ENCODE data around the gene FSTL4.

The FSTL4 gene

GRCh38 chr5:133241179-133242092 is 370.9 kb downstream of the FSTL4 start:
- DNase-seq (ENCODE audit: low read depth): no peak

- DNase-seq (ENCODE audit: low read depth): no peak
These were observed 371.8 kb downstream of the FSTL4 start for GRCh38 chr5:133240425-133241091.

- DNase-seq (ENCODE audit: low read depth): no peak
These were observed 373.7 kb downstream of the FSTL4 start for GRCh38 chr5:133238426-133239205.

GRCh38 chr5:133236976-133237375 is 375.4 kb downstream of the FSTL4 start:
- DNase-seq (ENCODE audit: low read depth): no peak

- no peak for DNase-seq (ENCODE audit: low read depth)
These were observed 375.8 kb downstream of the FSTL4 start for GRCh38 chr5:133236541-133236951.

- no peak for DNase-seq (ENCODE audit: low read depth)
These were observed 376.5 kb downstream of the FSTL4 start for GRCh38 chr5:133235696-133236426.

GRCh38 chr5:133234911-133235310 is 377.4 kb downstream of the FSTL4 start:
- DNase-seq (ENCODE audit: low read depth): no peak

- DNase-seq (ENCODE audit: low read depth): no peak
These were observed 378.1 kb downstream of the FSTL4 start for GRCh38 chr5:133234273-133234672.

- no peak for DNase-seq (ENCODE audit: low read depth)
These were observed 378.7 kb downstream of the FSTL4 start for GRCh38 chr5:133233616-133234015.

- no peak for DNase-seq (ENCODE audit: low read depth)
These were observed 379.4 kb downstream of the FSTL4 start for GRCh38 chr5:133232911-133233310.

GRCh38 chr5:133232435-133232834 is 379.9 kb downstream of the FSTL4 start:
- DNase-seq (ENCODE audit: low read depth): no peak

- DNase-seq (ENCODE audit: low read depth): no peak
These were observed 380.3 kb downstream of the FSTL4 start for GRCh38 chr5:133232011-133232410.

GRCh38 chr5:133230823-133231578 is 381.3 kb downstream of the FSTL4 start:
- no peak for DNase-seq (ENCODE audit: low read depth)

- DNase-seq (ENCODE audit: low read depth): no peak
These were observed 382.2 kb downstream of the FSTL4 start for GRCh38 chr5:133229931-133230664.

- DNase-seq (ENCODE audit: low read depth): no peak
These were observed 384.0 kb downstream of the FSTL4 start for GRCh38 chr5:133228316-133228715.

- no peak for DNase-seq (ENCODE audit: low read depth)
These were observed 384.4 kb downstream of the FSTL4 start for GRCh38 chr5:133227897-133228296.

GRCh38 chr5:133227082-133227481 is 385.3 kb downstream of the FSTL4 start:
- DNase-seq (ENCODE audit: low read depth): no peak

GRCh38 chr5:133226186-133226585 is 386.2 kb downstream of the FSTL4 start:
- no peak for DNase-seq (ENCODE audit: low read depth)

- DNase-seq (ENCODE audit: low read depth): no peak
These were observed 386.6 kb downstream of the FSTL4 start for GRCh38 chr5:133225671-133226152.

- DNase-seq (ENCODE audit: low read depth): no peak
These were observed 389.4 kb downstream of the FSTL4 start for GRCh38 chr5:133222979-133223378.

All from stimulated activated CD8-positive, alpha-beta memory T cell treated with anti-CD3 and anti-CD28 coated beads, Interleukin-4, amount 100 ng/mL, for 24 hours (primary cell).